ENCODE measurements around the gene SH2D4B.

SH2D4B gene

DNA sequence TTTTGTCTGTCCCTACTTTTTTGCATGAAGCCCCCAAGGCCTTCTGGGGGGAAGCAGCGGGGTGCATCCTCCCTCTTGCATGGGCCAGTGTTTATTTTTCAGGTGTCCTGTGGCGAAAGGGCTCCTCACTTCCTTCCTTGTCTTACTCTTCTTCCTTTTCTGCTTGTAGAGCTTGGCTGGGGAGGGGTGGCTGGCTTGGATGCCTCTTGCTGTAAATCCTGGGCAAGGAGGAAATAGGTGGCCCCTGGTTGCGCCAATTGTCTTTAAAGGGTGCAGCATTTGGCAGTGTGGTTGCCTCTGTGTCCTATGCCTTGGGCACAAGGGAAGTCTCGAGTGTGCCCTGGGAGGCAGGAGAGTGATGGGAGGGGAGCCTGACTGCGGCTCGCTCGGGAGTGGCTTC is 95.0 kb downstream of the SH2D4B start:
- Histone ChIP-seq H3K27ac (ENCODE audit: low read depth, low read length, poor library complexity, severe bottlenecking) (no peak overlapping the region), H3K79me2 (ENCODE audit: insufficient read depth, low read length) (no peaks in the 10 kb centered on the region), H3K4me1 (ENCODE audit: insufficient read depth, low read length, severe bottlenecking) (no peaks in the 10 kb centered on the region), H3K36me3 (ENCODE audit: insufficient read depth, low read length) (no peaks in the 10 kb centered on the region), H3K4me3 (ENCODE audit: low read depth, low read length, poor library complexity, severe bottlenecking) (no peak overlapping the region), H4K20me1 (ENCODE audit: insufficient read depth, low read length) (no peaks in the 10 kb centered on the region), H3K9me3 (ENCODE audit: low read length) (no peaks in the 10 kb centered on the region), H3K9me2 (ENCODE audit: low read depth, low read length) (no peaks in the 10 kb centered on the region), H2AFZ (ENCODE audit: low read length) (no peak overlapping the region), H3K9ac (ENCODE audit: low read length) (no peak overlapping the region), H3F3A (ENCODE audit: insufficient read depth, low read length) (no peaks in the 10 kb centered on the region), H3K27me3 (ENCODE audit: insufficient read depth, low read length) (no peaks in the 10 kb centered on the region), H3K4me2 (ENCODE audit: low read length) (no peak overlapping the region)
- no peak for TF ChIP-seq EZH2 (IDR thresholded peaks at IDR 0.05; ENCODE audit: borderline replicate concordance, low read length)
- TF ChIP-seq, protein P1, sequence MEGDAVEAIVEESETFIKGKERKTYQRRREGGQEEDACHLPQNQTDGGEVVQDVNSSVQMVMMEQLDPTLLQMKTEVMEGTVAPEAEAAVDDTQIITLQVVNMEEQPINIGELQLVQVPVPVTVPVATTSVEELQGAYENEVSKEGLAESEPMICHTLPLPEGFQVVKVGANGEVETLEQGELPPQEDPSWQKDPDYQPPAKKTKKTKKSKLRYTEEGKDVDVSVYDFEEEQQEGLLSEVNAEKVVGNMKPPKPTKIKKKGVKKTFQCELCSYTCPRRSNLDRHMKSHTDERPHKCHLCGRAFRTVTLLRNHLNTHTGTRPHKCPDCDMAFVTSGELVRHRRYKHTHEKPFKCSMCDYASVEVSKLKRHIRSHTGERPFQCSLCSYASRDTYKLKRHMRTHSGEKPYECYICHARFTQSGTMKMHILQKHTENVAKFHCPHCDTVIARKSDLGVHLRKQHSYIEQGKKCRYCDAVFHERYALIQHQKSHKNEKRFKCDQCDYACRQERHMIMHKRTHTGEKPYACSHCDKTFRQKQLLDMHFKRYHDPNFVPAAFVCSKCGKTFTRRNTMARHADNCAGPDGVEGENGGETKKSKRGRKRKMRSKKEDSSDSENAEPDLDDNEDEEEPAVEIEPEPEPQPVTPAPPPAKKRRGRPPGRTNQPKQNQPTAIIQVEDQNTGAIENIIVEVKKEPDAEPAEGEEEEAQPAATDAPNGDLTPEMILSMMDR (IDR thresholded peaks at IDR 0.05; ENCODE audit: low read length), result no peak

DNA sequence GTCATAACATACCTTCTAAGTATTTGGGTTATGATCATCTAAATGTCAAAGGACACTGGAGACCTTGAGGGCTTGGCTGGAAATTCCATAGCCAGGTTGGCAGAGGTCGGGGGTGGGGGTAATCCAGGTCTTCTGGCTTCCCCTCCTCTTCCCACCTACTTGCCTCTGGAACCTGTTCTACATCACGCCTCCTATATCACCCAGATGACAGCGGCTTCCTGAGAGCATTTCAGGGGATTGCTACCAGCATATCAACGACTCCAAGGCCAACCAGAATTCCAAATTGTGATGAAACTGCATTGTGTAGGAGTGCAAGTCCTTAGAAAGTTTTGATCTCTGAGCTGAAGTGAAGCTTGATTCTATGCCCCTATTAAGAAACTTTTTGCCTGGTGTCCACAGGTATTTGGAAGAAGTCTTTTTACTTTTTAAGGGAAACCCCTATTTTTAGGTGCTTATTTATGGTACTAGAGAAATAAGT is 95.7 kb downstream of the SH2D4B start:
- TF ChIP-seq, protein P1 (IDR thresholded peaks at IDR 0.05; ENCODE audit: low read length), result no peak
- no peak for TF ChIP-seq EZH2 (IDR thresholded peaks at IDR 0.05; ENCODE audit: borderline replicate concordance, low read length)

DNA sequence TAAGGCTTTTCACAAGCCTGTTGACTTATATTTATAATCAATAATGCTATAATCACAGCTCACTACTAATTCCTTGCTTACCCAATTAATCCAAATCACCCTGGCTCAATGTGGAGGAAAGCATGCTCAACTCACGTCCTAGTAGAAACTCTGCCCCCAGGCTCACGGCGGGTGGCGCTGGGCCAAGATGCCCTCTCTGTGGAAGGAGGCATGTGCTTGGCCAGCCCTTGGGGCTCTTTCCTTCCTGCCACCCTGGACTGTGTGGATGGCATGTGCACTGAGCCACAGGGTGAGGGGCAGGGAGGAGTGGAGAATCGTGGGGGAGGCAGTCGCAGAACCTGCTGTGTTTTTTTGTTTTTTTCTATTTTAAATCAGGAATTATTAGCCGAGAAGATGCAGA is 96.2 kb downstream of the SH2D4B start:
- Histone ChIP-seq H3K9me3 (ENCODE audit: low read length) (no peaks in the 10 kb centered on the region), H3F3A (ENCODE audit: insufficient read depth, low read length) (no peaks in the 10 kb centered on the region), H3K4me1 (ENCODE audit: insufficient read depth, low read length, severe bottlenecking) (no peaks in the 10 kb centered on the region), H3K9me2 (ENCODE audit: low read depth, low read length) (no peaks in the 10 kb centered on the region), H3K27ac (ENCODE audit: low read depth, low read length, poor library complexity, severe bottlenecking) (no peak overlapping the region), H3K9ac (ENCODE audit: low read length) (no peak overlapping the region), H3K27me3 (ENCODE audit: insufficient read depth, low read length) (no peaks in the 10 kb centered on the region), H2AFZ (ENCODE audit: low read length) (no peak overlapping the region), H3K4me2 (ENCODE audit: low read length) (no peak overlapping the region), H4K20me1 (ENCODE audit: insufficient read depth, low read length) (no peaks in the 10 kb centered on the region), H3K4me3 (ENCODE audit: low read depth, low read length, poor library complexity, severe bottlenecking) (no peak overlapping the region), H3K36me3 (ENCODE audit: insufficient read depth, low read length) (no peaks in the 10 kb centered on the region), H3K79me2 (ENCODE audit: insufficient read depth, low read length) (no peaks in the 10 kb centered on the region)
- TF ChIP-seq EZH2 (IDR thresholded peaks at IDR 0.05; ENCODE audit: borderline replicate concordance, low read length), result no peak
- TF ChIP-seq, protein P1 (IDR thresholded peaks at IDR 0.05; ENCODE audit: low read length), result no peak

More for the DNA sequence above, 95.7 kb downstream of the SH2D4B start:
- Histone ChIP-seq H3F3A (ENCODE audit: insufficient read depth, low read length) (no peaks in the 10 kb centered on the region), H3K4me2 (ENCODE audit: low read length) (no peak overlapping the region), H3K9ac (ENCODE audit: low read length) (no peak overlapping the region), H3K9me3 (ENCODE audit: low read length) (no peaks in the 10 kb centered on the region), H3K4me3 (ENCODE audit: low read depth, low read length, poor library complexity, severe bottlenecking) (no peak overlapping the region), H3K4me1 (ENCODE audit: insufficient read depth, low read length, severe bottlenecking) (no peaks in the 10 kb centered on the region), H3K27ac (ENCODE audit: low read depth, low read length, poor library complexity, severe bottlenecking) (no peak overlapping the region), H3K36me3 (ENCODE audit: insufficient read depth, low read length) (no peaks in the 10 kb centered on the region), H4K20me1 (ENCODE audit: insufficient read depth, low read length) (no peaks in the 10 kb centered on the region), H3K27me3 (ENCODE audit: insufficient read depth, low read length) (no peaks in the 10 kb centered on the region), H3K79me2 (ENCODE audit: insufficient read depth, low read length) (no peaks in the 10 kb centered on the region), H2AFZ (ENCODE audit: low read length) (no peak overlapping the region), H3K9me2 (ENCODE audit: low read depth, low read length) (no peaks in the 10 kb centered on the region)

Measured in OCI-LY1 (cell line).